SU-DHL-6 (cell line): ENCODE measurements around the gene CAV1.

Experiments
- CTCF ChIP-seq: fragments of 200-600 bp; sonication (generic); IDR thresholded peaks from one replicate; pipeline ENCODE4 v1.5.1; 2017; ENCODE audit warnings: antibody characterized with exemption, mild to moderate bottlenecking, low read length, moderate library complexity; ENCODE audit not compliant: insufficient read depth, poor library complexity, severe bottlenecking
- EZH2phosphoT487 ChIP-seq: fragments of 200-600 bp; sonication (generic), shearing (Covaris generic); conservative IDR thresholded peaks from 2 replicates; pipeline ENCODE4 v1.6.1; 2018; ENCODE audit warnings: mild to moderate bottlenecking, antibody characterized with exemption, low read length, moderate library complexity, mixed read lengths

GRCh38 chr7:116572036-116572435 is 47.2 kb downstream of the CAV1 start:
- no peak for TF ChIP-seq CTCF
- TF ChIP-seq EZH2phosphoT487 = no peak
